GM18526 (cell line): ENCODE measurements around the gene FAM50A.

Experiments
- POLR2A ChIP-seq: IDR thresholded peaks from 3 replicates; pipeline ENCODE4 v1.6.1; 2011; ENCODE audit not compliant: insufficient read length; ENCODE audit errors: extremely low read depth

Gene FAM50A

DNA sequence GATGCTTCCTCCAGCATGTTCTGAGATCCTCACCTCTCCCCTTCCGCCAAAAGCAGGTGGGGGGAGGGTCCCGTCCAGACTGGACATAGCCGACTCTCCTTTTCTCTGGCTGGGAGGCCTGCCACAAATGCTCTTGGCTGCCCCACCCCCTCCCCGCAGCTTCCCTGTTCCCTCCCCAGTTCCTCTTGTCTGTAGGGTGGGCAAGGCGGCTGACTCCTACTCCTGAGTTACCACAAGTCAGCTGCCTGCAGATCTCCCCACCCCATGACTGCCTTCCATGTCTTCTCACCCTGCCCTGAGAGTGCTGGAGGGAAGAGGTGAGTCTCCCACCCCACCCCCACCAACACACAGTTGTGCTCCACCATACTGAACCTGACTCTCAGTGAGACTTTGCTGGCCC lies 12.6 kb upstream of the FAM50A start:
- TF ChIP-seq POLR2A = no peak

DNA sequence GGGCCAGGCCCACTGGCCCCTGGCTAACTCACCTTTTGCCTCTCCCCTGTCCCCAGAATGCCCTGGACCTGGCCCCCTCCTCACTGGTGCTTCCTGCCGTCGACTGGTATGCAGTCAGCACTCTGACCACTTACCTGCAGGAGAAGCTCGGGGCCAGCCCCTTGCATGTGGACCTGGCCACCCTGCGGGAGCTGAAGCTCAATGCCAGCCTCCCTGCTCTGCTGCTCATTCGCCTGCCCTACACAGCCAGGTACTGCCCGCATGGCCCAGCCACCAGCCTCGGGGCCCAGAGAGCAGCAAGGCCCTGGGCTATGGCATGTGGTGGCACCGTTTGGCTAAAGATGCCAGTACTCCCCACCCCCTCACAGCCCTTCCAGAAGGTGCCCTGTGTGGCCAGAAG lies 11.7 kb upstream of the FAM50A start:
- TF ChIP-seq POLR2A = no peak

DNA sequence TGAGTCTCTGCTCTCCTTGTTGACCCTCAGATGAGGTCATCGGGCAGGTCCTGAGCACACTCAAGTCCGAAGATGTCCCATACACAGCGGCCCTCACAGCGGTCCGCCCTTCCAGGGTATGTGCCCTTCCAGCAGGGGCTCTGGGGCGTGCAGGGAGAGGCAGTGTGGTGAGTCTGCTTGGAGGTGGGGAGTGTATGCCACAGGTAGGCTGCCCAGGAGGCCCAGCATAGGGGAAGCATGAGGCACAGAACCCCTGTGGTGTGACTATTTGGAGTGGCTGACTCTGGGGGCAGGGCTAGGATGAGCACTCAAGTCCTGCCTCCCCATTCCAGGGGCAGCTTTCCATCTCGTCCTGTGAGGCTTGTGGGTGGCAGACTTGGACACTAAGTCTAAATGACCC lies 10.3 kb upstream of the FAM50A start:
- TF ChIP-seq POLR2A = no peak

DNA sequence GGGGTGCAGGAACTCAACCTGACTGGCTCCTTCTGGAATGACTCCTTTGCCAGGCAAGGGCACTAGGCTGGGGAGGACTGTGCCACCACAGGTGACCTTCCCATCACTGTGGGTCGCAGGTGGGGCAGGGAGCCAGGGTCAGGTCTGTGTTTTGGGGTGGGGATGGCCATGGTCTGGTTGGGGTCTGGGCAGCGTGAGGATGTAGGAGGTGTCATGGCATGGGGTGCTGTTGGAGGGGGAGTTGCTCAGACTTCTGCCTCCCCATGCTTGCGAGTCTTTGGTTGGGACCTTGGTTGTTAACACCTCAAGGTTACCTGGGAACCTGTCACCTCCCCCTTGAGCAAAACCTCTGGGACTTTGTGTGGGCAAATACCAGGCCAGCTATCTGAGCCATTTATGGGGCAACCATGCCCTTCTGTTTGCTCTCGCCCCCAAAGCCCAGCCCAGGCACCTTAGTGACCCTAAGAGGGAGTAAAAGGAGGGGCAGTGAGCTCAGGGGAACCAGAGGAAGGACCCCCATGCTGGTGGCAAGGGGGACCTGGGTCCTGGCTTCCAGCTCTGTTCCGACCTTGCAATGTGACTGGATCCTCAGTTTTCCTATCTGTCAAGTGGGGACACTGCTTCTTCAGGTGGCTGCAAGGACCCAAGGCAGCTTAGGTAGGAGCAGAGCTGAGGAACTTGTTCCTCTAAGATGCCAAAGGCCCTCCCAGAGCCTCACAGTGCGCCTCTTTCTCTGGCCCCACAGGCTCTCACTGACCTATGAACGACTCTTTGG lies 9.4 kb upstream of the FAM50A start:
- TF ChIP-seq POLR2A = no peak

DNA sequence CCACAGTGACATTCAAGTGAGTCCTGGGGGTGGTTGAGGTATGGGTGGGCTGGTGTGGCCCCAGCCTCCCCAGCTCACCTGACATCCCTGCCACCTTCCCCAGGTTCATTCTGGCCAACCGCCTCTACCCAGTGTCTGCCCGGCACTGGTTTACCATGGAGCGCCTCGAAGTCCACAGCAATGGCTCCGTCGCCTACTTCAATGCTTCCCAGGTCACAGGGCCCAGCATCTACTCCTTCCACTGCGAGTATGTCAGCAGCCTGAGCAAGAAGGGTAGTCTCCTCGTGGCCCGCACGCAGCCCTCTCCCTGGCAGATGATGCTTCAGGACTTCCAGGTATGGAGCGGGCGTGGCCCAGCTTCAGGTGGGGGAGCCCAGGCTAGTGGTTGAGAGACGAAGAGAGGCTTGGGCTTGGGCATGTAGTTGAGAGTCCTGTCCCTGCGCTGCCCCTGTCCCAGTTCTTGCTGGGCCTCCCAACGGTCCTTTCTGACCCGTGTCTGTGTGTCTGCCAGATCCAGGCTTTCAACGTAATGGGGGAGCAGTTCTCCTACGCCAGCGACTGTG lies 8.7 kb upstream of the FAM50A start:
- no peak for TF ChIP-seq POLR2A

DNA sequence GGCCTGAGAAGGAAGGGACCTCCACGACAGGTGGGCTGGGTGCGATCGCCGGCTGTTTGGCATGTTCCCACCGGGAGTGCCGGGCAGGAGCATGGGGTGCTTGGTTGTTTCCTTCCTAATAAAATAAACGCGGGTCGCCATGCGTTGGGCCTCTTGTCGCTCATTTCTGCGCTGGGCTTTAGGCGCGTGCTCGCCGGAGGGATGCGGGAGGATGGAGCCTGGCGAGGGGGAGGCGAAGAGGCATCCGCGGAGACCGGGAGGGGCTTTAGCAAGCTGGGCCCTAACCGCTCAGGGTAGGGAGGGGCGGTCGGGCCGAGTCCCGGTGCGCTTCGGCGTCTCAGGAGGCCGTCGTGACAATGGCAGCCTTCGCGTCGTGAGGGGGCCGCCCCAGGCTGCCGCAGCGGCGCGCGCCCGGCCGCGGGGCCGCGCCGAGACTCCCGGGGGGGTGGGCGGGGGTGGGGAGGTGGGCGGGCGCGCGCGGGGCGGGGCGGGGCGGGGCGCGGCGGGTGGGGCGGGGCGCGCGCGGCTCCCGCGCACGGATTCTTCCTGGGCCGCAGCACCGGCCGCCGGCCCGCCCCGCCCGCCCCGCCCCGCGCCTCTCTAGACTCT lies 7.5 kb upstream of the FAM50A start:
- no peak for TF ChIP-seq POLR2A

DNA sequence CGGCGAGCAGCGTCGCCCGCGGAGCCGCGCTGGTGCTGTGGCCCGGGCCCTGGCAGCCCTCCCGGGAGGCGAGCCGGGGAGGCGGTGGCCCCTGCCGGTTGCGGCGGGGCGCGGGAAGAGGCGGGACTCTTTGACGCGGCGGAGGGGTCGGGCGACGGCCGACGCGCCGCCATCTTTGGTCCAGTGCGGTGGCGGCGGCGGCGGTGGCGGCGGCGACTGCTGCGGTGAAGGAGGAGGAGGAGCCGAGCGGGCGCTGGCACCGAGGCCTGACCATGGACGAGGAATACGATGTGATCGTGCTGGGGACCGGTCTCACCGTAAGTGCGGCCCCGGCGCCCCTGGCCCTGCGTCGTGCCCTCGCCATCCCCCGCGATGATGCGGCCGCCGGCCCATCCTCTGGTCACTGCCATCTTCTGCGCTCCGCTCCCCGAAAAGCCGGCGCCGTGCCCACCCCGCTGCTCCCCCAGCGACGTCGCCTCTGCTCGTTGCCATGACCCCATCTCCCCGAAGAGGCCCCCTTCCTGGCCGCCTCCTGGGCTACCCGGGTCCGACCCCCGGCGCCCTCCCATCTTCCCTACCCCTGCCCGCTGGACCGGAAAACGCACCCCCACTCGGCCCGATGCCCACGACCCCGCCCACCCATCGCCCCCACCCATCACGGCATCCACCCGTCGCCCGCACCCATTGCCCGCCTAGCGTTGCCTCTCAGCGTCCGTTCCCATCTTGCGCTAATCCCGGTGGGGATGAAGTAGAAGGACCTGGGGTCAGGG lies 6.8 kb upstream of the FAM50A start, which contains the start of gene GDI1:
GDI1 (plus strand) TSS at position 172 of the 770 bp plus-strand sequence; CDS start at position 273, 101 bp downstream.
- peak; percentile 27 for TF ChIP-seq POLR2A

DNA sequence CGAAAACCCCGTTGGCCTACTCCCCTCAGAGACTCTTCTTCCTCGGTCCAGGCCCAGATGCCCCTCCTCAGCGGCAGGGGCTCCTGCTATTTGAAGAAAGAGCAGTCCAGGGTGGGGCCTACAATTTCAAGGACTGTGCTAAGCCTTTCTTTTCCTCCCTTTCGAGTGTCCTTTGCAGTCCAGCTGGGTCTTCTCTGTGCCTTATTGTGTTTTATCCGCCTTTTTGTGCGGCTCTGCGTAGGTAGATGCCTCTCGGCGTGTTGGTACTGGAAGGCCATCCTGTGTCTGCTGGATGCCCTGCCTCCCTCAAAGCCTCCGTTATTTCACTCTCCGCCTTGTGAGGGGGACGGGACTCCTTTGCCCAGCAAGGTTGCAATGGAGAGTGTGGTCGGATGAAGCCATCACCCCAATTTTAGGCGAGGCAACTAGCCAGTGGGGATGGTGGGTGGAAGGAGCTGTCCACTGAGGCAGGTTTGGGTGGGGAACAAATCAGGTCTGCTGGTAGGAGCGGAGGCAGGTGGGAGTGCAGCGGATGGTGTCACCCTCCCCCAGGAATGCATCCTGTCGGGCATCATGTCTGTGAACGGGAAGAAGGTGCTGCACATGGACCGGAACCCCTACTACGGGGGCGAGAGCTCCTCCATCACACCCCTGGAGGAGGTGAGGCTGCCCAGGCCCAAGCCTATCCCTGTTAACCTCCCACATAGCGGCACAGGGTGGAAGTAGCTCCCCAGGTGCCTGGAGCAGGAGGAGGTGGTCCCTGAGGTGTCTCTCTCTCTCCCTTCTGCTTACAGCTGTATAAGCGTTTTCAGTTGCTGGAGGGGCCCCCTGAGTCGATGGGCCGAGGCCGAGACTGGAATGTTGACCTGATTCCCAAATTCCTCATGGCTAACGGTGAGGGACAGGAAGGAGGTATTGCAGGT lies 5.7 kb upstream of the FAM50A start:
- no peak for TF ChIP-seq POLR2A

DNA sequence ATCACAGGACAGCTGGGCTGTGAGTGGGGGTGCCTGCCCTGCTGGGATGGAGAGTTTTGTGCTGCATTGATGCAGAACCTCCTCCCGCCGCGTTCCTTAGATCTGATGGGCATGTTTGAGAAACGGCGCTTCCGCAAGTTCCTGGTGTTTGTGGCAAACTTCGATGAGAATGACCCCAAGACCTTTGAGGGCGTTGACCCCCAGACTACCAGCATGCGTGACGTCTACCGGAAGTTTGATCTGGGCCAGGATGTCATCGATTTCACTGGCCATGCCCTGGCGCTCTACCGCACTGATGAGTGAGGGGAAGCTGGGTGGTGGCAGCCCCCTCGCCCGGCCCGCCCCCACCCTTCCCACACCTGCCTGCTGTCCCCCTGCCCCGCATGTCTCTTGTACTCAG lies 4.1 kb upstream of the FAM50A start:
- TF ChIP-seq POLR2A = no peak

DNA sequence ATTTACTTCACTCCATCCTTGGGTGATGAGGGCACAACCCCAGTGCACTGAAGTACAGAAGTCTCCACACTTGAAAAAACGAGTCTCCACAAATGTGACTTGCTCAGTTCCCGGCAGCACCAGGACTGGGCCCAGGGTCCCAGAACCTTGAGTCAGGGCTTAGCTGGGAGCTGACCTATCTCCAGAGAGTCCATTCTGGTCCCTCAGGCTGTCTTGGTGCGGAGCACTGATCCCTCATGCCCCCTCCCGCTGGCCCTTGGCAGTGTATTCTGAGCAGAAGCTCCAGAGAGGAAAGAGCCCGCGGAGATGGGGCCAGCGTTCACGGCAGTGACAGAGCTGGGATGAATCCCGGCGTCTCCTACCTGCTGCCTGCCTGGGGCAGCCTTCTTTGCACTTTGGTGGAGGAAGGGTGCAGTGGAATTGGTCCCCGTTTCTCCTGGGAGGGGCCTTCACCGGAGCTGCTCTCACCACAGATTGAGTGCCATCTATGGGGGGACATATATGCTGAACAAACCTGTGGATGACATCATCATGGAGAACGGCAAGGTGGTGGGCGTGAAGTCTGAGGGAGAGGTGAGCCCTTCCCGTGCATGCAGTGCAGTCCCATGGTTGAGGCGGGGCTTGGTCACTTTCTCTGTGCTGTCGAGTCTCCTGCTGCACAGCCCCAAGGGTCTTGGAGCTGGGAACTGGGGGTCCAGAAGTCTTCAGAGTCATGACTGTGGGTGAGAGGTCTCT lies 3.2 kb upstream of the FAM50A start:
- TF ChIP-seq POLR2A = no peak

DNA sequence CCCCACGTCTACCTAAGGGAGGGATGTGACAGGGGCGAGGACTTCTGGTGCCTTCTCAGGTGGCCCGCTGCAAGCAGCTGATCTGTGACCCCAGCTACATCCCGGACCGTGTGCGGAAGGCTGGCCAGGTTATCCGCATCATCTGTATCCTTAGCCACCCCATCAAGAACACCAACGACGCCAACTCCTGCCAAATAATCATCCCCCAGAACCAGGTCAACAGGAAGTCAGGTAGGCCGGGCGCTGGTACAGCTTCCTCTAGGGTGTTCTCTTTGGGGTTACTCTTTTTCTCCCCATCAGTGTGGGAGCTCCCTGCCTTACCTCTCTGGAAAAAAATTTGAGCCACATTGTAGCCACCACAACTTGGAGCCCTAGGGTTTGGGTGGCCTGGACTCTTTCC lies 2.4 kb upstream of the FAM50A start:
- no peak for TF ChIP-seq POLR2A

DNA sequence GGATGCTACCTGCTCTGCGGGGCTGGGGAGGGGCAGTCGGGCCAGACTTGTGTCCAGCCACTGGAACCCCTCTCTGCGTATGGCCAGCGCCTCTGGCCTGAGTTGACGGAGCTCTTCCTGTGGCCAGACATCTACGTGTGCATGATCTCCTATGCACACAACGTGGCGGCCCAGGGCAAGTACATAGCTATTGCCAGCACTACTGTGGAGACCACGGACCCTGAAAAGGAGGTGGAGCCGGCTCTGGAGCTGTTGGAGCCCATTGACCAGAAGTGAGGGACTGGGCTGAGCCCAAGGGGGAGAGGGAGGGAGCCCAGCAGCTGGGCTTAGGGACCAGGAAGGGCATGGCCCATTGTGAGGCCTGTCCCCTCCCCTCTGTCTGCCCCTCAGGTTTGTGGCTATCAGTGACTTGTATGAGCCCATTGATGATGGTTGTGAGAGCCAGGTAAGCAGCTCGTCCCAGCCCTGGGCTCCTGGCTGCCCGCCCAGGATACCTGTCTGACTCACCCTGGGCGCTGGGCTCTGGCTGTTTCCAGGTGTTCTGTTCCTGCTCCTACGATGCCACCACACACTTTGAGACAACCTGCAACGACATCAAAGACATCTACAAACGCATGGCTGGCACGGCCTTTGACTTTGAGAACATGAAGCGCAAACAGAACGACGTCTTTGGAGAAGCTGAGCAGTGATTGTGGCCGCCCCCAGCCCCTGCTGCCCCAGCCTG lies 1.8 kb upstream of the FAM50A start:
- TF ChIP-seq POLR2A = no peak

DNA sequence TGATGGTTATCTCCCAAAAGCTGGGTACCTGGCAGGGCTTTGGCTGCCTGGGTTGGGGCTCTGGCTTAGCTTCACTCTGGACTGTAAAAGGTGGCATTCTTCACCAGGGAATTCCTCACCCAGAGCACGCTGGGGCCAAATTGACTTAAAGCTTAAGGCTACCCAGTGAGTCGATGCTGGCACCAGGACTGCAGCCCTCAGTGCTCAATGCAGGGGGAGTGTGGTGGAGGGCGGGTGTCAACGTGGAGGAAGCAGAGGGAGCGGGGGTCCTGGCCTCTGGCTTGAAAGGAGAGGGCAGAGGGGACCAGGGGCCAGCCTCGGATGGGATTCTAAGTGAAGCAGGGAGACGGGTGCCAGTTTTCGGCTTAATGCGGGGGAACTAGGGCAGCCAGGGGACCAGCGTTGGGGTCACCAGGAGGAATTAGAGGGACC lies 446 bp upstream of the FAM50A start:
- TF ChIP-seq POLR2A = no peak
